WTC11 (cell line): ENCODE measurements around the gene ZIC2.

ENCODE experiments used
- ATF2 ChIP-seq: sonication (generic); formaldehyde crosslinking; IDR thresholded peaks from 2 replicates; pipeline ENCODE4 v1.8.1; 2022; ENCODE audit warnings: low read depth, missing genetic modification reagents, borderline replicate concordance
- ATF3 ChIP-seq: sonication (generic); formaldehyde crosslinking; conservative IDR thresholded peaks from 2 replicates; pipeline ENCODE4 v1.8.1; 2022; ENCODE audit warnings: mild to moderate bottlenecking, missing genetic modification reagents
- CTCF ChIP-seq: fragments of 200-600 bp; IDR thresholded peaks from 2 replicates; pipeline ENCODE4 v1.8.0; 2022; ENCODE audit warnings: antibody characterized with exemption
- FOXJ3 ChIP-seq: sonication (generic); formaldehyde crosslinking; IDR thresholded peaks from 2 replicates; pipeline ENCODE4 v1.9.0; 2021; ENCODE audit warnings: missing genetic modification reagents, mild to moderate bottlenecking, borderline replicate concordance
- JUN ChIP-seq: sonication (generic); formaldehyde crosslinking; IDR thresholded peaks from 2 replicates; pipeline ENCODE4 v1.8.0; 2023; ENCODE audit warnings: mild to moderate bottlenecking, missing genetic modification reagents
- NFE2L1 ChIP-seq: sonication (generic); formaldehyde crosslinking; IDR thresholded peaks from 2 replicates; pipeline ENCODE4 v1.8.1; 2023; ENCODE audit warnings: missing genetic modification reagents
- TCF7 ChIP-seq: sonication (generic); formaldehyde crosslinking; IDR thresholded peaks from 2 replicates; pipeline ENCODE4 v1.8.0; 2022; ENCODE audit warnings: mild to moderate bottlenecking, low read depth, missing genetic modification reagents, moderate library complexity
- ZNF232 ChIP-seq: sonication (generic); formaldehyde crosslinking; IDR thresholded peaks from 2 replicates; pipeline ENCODE4 v1.8.0; 2022; ENCODE audit warnings: mild to moderate bottlenecking, missing genetic modification reagents
- ZNF416 ChIP-seq: fragments of 250-450 bp; sonication (Bioruptor Pico); IDR thresholded peaks from 2 replicates; pipeline ENCODE4 v1.9.0; 2021; ENCODE audit warnings: mild to moderate bottlenecking, inconsistent platforms

- TF ChIP-seq TCF7 (CRISPR knock-in tag) (no peak), CTCF (no peak), NFE2L1 (CRISPR knock-in tag) (no peak), ZNF416 (CRISPR knock-in tag) (no peak), ATF3 (no peak), JUN (no peak), FOXJ3 (CRISPR knock-in tag) (no peak), ZNF232 (peak; percentile 65; the same call in 1 of the 2 replicates), ATF2 (CRISPR knock-in tag) (no peak)
These were observed 2.0 kb upstream of the ZIC2 start for GRCh38 chr13:99979453-99980200.
